Left lung (tissue), 10 donors: Measurements from ENCODE around the gene CREBBP. TPM values are rescaled to one million over a fixed set of nuclear protein-coding genes. Genes with fewer than 3 reads are reported as not detected.

Source experiments
- ATAC-seq: fragments of 200-7000 bp; cut with Tn5 transposase; one replicate; pipeline ENCODE4 v1.9.1; 2020; ENCODE audit warnings: moderate library complexity
- DNase-seq, 4 donors: peaks; one replicate each; pipeline ENCODE4 v3.0.0-alpha.2; 2013 to 2020
- H3K27ac ChIP-seq, 2 donors: fragments of 200-600 bp; sonication (generic) in 1 of 2; one replicate each; pipeline versions ENCODE4 v1.5.0 to v1.8.0; 2020 to 2021
- H3K27me3 ChIP-seq, 2 donors: fragments of 200-600 bp; sonication (generic) in 1 of 2; one replicate each; pipeline versions ENCODE4 v1.5.0 to v1.8.0; 2020 to 2021
- H3K36me3 ChIP-seq, 2 donors: fragments of 200-600 bp; sonication (generic) in 1 of 2; one replicate each; pipeline versions ENCODE4 v1.5.0 to v1.8.0; 2020 to 2021
- H3K4me1 ChIP-seq, 2 donors: fragments of 200-600 bp; one replicate each; pipeline ENCODE4 v1.8.0; 2021
- H3K4me3 ChIP-seq, 2 donors: fragments of 200-600 bp; sonication (generic) in 1 of 2; one replicate each; pipeline versions ENCODE4 v1.5.0 to v1.8.0; 2020 to 2021; ENCODE audit warnings: mild to moderate bottlenecking in 1 of 2
- H3K9me3 ChIP-seq, 2 donors: fragments of 200-600 bp; sonication (generic) in 1 of 2; one replicate each; pipeline versions ENCODE4 v1.5.0 to v1.8.0; 2020 to 2021
- CTCF ChIP-seq, 2 donors: fragments of 200-600 bp; sonication (generic) in 1 of 2; IDR thresholded peaks; one replicate each; pipeline versions ENCODE4 v1.5.0 to v1.8.0; 2021; ENCODE audit warnings: antibody characterized with exemption in 2 of 2
- intact Hi-C, 2 donors: fragments of 100-400 bp; cut with DNase I; formaldehyde crosslinking; loops; one replicate each; pipeline versions ENCODE4 v1.11.2 to v1.14.2; 2022
- polyA plus RNA-seq, 6 donors: library from polyadenylated mRNA; unstranded; fragments of 120-200 nt; gene quantifications; one replicate each; pipeline ENCODE4 v1.2.1, GENCODE V29; 2013; ENCODE audit not compliant: insufficient read length in 6 of 6
- total RNA-seq, 2 donors: library from RNA; stranded (reverse); fragmentation: NEBNext Ultra II Directional; extraction: Animal tissue kit (Norgen Biotek cat#: 25700); gene quantifications; one replicate each; pipeline ENCODE4 v1.2.1, GENCODE V29; 2021
- donor health status: DM: no; HTN: yes; CAD: no.
- donor health status: DM: no; HTN: no; CAD: no.

CREBBP gene
- total and polyA plus RNA-seq, 8 donors = 48.3 to 112 (median 104) TPM

DNA sequence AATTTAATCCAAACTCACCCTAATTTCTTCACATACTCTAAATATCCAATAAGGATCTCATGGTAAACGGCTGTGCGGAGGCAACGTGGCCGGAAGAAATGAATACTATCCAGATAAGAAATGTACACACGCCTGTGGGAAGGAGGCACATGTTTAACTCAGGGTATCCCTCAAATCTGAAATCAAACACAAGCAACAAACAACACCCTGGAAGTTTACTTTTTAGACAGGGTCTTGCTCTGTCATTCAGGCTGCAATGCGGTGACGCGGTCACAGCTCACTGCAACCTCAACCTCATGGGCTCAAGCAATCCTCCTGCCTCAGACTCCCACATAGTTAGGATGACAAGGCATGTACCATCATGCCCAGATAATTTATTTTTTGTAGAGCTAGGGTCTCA is 142.0 kb downstream of the CREBBP start:
- DNase-seq = no peak
- Histone ChIP-seq H3K4me3 (no peak overlapping the region), H3K36me3 (peaks cover 0 to 100% of the 10 kb centered on the region in 2 donors), H3K9me3 (no peaks in the 10 kb centered on the region), H3K4me1 (no peaks in the 10 kb centered on the region), H3K27ac (no peak overlapping the region), H3K27me3 (no peaks in the 10 kb centered on the region)
- ATAC-seq = no peak
- intact Hi-C loops = no loop called here
- TF ChIP-seq CTCF (IDR thresholded peaks at IDR 0.05) = no peak

DNA sequence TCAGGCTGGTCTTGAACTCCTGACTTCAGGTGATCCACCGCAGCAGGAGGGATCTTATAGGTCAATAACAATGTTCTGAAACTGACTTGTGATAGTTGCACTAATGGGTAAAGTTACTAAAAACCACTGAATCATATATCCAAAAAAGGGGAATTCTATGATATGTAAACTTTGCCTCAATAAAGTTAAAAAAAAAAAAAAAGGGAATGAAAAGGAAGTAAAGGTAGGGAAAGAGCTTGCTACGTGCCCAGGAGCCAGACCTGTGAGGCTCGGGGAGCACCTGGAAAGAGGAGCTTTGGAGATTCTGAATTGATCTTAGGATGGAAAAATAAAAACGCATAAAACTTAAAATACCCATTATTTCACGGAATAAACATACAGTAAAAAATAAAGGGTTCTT is 142.4 kb downstream of the CREBBP start:
- H3K27ac ChIP-seq = no peak overlapping the region
- no peaks in the 10 kb centered on the region for H3K27me3 ChIP-seq
- intact Hi-C loops = no loop called here
- DNase-seq (no peak), ATAC-seq (no peak)
- H3K4me3 ChIP-seq = no peak overlapping the region
- H3K4me1 ChIP-seq = no peaks in the 10 kb centered on the region
- H3K36me3 ChIP-seq = peaks cover 0 to 100% of the 10 kb centered on the region in 2 donors
- TF ChIP-seq CTCF (IDR thresholded peaks at IDR 0.05) = no peak
- no peaks in the 10 kb centered on the region for H3K9me3 ChIP-seq

- DNase-seq = no peak
- Histone ChIP-seq H3K4me3 (no peak overlapping the region), H3K4me1 (no peaks in the 10 kb centered on the region), H3K27ac (no peak overlapping the region), H3K27me3 (no peaks in the 10 kb centered on the region), H3K36me3 (peaks cover 0 to 100% of the 10 kb centered on the region in 2 donors), H3K9me3 (no peaks in the 10 kb centered on the region)
- TF ChIP-seq CTCF (IDR thresholded peaks at IDR 0.05) = no peak
- intact Hi-C loops = no loop called here
- ATAC-seq = no peak
Measured at GRCh38 chr16:3737181-3737580, 143.3 kb downstream of the CREBBP start.

DNA sequence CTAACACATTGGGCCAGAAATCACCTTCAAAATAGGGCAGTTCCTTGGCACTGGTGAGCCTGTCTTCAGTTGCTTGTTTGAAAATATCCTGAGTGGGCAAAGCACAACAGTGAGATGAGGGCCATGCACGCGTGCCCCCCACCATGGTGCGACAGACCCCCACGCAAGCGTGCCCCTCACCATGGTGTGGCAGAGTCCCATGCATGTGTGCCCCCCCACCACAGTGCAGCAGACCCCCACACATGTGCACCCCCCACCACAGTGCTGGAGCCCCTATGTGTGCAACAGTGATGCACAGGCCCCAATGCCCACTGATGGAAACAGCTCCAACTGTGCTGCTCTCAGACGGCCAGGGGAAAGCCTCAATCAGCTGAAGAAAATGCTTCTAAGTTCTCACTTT is 144.4 kb downstream of the CREBBP start:
- Histone ChIP-seq H3K36me3 (peaks cover 0 to 100% of the 10 kb centered on the region in 2 donors), H3K27ac (no peak overlapping the region), H3K9me3 (no peaks in the 10 kb centered on the region), H3K4me3 (no peak overlapping the region), H3K4me1 (no peaks in the 10 kb centered on the region), H3K27me3 (no peaks in the 10 kb centered on the region)
- no peak for TF ChIP-seq CTCF (IDR thresholded peaks at IDR 0.05)
- intact Hi-C loops = no loop called here
- ATAC-seq (no peak), DNase-seq (no peak)

DNA sequence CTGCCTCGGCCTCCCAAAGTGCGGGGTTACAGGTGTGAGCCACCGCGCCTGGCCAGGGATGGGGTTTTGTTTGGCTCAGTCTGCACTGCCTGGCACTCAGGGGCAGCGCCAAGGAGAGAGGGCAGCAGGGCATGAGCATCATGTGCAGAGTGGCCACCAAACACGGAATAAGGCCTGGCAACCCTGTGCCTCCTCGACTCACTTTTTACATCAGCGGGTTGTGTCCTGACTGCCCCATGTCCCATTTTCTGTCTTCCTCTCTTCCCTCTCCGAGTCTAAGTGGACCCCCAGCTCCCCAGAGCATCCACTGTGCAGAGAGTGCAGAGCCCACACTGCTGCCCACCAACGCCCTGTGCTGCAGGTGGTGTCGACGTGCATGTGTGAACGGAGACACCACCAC is 145.0 kb downstream of the CREBBP start:
- Histone ChIP-seq H3K27ac (no peak overlapping the region), H3K4me3 (no peak overlapping the region), H3K27me3 (no peaks in the 10 kb centered on the region), H3K9me3 (no peaks in the 10 kb centered on the region), H3K4me1 (no peaks in the 10 kb centered on the region), H3K36me3 (peaks cover 0 to 100% of the 10 kb centered on the region in 2 donors)
- intact Hi-C loops = no loop called here
- no peak for DNase-seq
- no peak for ATAC-seq
- no peak for TF ChIP-seq CTCF (IDR thresholded peaks at IDR 0.05)
